ENCODE data around the gene PSME3. TPM values are rescaled to one million over a fixed set of nuclear protein-coding genes. Genes with fewer than 3 reads are reported as not detected.
"Not testable (repeated sequence)": the region's sequence is repeated elsewhere in the genome, so short reads cannot be mapped to it uniquely, and the experiment has no call there.

The PSME3 gene
- total RNA-seq, 8 experiments from 2014 or later, result 31.7 to 169 (median 69.6) TPM

DNA sequence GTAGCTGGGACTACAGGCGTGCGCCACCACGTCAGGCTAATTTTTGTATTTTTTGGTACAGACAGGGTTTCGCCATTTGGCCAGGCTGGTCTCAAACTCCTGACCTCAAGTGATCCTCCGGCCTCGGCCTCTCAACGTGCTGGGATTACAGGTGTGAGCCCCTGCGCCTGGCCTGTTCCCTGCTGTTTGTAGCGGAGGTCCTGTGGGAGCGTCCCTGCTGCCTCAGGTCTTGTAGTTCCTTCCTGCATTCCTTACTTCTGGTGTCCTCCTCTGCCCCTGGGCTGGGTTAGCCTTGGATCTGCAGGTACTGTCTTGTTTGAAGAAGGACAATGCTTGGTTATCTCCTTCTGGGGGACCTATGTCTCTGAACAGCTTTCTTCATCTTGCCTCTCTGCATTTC, 43.8 kb downstream of the PSME3 start:
- in situ Hi-C loops (cut with MboI; ENCODE audit: low pct_unique_long_range_greater_than_20kb in 2 of 9, low sequenced_read_pairs in 9 of 9, unreplicated experiment in 9 of 9), result no loop called here
- WGBS, 10 experiments, result 76 to 96% (median 88%) methylated on average over 3 to 6 of the region's 10 CpGs; no CpG with 5 or more reads in 3 of the 10 experiments
- H3K4me3 ChIP-seq, result no peak overlapping the region
- ATAC-seq (replicated peaks in 6 of 8), result no peak
- H3K27ac ChIP-seq, result no peak overlapping the region
- H3K4me1 ChIP-seq (replicated peaks in 1 of 2), result no peaks in the 10 kb centered on the region

DNA sequence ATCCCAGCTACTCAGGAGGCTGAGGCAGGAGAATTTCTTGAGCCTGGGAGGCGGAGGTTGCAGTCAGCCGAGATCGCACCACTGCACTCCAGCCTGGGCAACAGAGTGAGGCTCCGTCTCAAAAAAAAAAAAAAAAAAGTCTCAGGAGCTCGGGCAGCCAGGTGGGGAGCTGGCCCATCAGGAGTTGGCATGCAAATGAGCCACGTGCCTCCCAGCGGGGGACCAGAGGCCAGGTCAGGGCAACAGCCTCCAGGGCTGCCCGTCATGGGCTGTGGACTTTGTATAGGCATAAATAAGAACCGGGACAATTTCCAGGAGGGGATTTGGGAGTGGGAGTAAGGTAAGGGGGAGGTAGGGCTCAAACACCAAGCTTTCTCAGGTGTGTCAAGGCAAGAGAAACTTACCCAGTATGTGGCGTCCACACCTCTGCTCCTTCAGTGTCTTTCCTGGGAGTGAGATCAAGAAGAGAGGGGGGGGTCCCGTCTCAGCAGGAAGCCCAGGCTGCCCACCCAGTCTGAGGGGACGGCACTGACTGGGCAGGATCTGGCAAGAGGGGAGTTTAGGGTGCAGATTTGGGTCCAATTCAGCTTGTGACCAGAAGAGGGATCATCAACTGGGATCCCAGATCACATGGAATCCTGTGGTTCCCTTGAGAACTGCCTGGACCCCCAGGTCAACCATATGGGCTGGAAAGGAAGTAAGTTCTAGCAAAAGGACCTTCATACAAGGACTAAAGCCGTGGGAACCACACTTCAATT, 45.1 kb downstream of the PSME3 start:
- no peak overlapping the region for H3K4me3 ChIP-seq
- no peak for ATAC-seq (replicated peaks in 6 of 8)
- in situ Hi-C loops (cut with MboI; ENCODE audit: low pct_unique_long_range_greater_than_20kb in 2 of 9, low sequenced_read_pairs in 9 of 9, unreplicated experiment in 9 of 9), result no loop called here
- H3K4me1 ChIP-seq (replicated peaks in 1 of 2), result no peaks in the 10 kb centered on the region
- H3K27ac ChIP-seq, result no peak overlapping the region
- WGBS, 10 experiments, result 0 to 48% (median 13%) methylated on average over 1 to 5 of the region's 13 CpGs; no CpG with 5 or more reads in 5 of the 10 experiments

DNA sequence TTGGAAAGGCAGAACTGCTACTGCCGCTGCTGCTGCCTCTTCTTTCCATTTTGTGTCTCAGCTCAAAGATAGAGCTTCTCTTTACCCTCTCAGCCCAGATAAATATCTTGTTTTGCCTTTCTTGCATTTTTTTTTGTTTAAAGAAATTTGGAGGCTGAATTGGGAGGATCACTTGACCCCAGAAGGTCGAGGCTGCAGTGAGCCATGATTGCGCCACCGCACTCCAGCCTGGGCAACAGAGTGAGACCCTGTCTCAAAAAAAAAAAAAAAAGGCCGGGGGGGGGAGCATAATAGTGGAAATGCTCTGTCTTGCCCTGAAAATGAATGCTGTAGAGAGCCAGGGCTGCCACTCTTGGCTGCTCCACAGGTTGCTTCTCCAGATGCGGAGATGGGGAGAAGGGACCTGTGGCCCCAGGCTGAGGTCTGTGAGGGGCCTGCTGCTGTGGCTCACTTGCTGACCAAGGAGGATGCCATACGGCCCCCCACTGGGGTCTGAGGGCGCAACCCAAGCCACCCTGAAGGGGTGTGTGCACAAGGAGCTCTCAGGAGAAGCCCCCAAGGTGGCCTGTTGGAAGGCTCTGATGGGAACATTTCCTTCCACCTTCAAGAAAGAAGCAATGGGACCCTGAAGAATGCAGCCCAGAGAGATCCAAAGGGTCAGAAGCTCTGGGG, 45.9 kb downstream of the PSME3 start:
- no peak for ATAC-seq (replicated peaks in 6 of 8)
- Histone ChIP-seq H3K4me1 (replicated peaks in 1 of 2) (no peaks in the 10 kb centered on the region), H3K27ac (no peak overlapping the region), H3K4me3 (no peak overlapping the region)
- in situ Hi-C loops (cut with MboI; ENCODE audit: low pct_unique_long_range_greater_than_20kb in 2 of 9, low sequenced_read_pairs in 9 of 9, unreplicated experiment in 9 of 9), result no loop called here
- WGBS, 10 experiments, result 14 to 100% (median 88%) methylated on average over 1 to 6 of the region's 8 CpGs; no CpG with 5 or more reads in 1 of the 10 experiments

GRCh38 chr17:42879596-42879985, 46.4 kb downstream of the PSME3 start:
- Histone ChIP-seq H3K4me3 (no peak overlapping the region), H3K27ac (no peak overlapping the region), H3K4me1 (replicated peaks in 1 of 2) (no peaks in the 10 kb centered on the region)
- ATAC-seq (replicated peaks in 6 of 8), result no peak
- in situ Hi-C loops (cut with MboI; ENCODE audit: low pct_unique_long_range_greater_than_20kb in 2 of 9, low sequenced_read_pairs in 9 of 9, unreplicated experiment in 9 of 9), result no loop called here
- 0% methylated on average over 1 of the region's 6 CpGs; no CpG with 5 or more reads in 9 of the 10 experiments for WGBS, 10 experiments

DNA sequence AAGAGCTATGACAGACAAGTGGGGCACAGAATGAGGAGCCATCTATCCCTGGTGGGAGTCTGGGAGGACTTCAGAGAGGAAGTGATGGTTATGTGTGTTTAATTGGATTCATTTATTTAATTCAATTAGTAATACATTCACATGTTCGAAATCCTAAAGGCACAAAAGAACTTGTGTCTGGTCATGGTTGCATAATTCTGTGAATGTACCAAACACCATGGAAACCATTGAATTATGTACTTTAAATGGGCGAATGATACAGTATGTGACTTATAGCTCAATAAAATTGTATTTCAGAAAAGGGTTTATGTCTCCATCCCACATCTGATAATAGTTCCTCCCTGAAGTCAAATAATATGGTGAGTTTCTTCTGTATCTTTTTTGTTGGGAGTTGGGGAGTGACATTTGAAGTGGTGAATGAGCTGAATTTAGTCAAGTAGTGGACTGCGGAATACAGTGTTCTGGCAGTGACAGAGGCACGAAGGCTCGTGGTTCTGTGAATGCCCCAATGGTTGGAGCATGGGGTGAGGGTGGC, 47.6 kb downstream of the PSME3 start:
- in situ Hi-C loops (cut with MboI; ENCODE audit: low pct_unique_long_range_greater_than_20kb in 2 of 9, low sequenced_read_pairs in 9 of 9, unreplicated experiment in 9 of 9), result no loop called here
- H3K4me1 ChIP-seq (replicated peaks in 1 of 2), result no peaks in the 10 kb centered on the region
- no peak overlapping the region for H3K27ac ChIP-seq
- WGBS, 10 experiments, result 54 to 100% (median 80%) methylated on average over 1 to 4 of the region's 5 CpGs
- H3K4me3 ChIP-seq, result no peak overlapping the region
- no peak for ATAC-seq (replicated peaks in 6 of 8)

DNA sequence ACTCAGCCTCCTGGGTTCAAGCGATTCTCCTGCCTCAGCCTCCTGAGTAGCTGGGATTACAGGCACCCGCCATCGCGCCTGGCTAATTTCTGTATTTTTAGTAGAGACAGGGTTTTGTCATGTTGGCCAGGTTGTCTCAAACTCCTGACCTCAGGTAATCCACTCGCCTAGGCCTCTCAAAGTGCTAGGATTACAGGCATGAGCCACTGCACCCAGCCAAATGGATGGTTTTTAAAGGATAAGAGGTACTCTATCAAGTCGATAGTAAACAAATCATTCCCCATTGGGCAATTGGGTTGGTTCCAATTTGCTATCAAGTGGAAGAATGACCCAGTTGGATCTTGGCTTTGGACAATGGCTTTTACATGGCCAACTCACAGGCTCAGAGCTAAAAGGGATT, 48.5 kb downstream of the PSME3 start:
- 14 to 100% (median 77%) methylated on average over 1 to 5 of the region's 6 CpGs; no CpG with 5 or more reads in 3 of the 10 experiments for WGBS, 10 experiments
- H3K27ac ChIP-seq; ATAC-seq (replicated peaks in 6 of 8): not testable (repeated sequence)

GRCh38 chr17:42882166-42882565, 49.0 kb downstream of the PSME3 start:
- no peak overlapping the region for H3K27ac ChIP-seq

More for the DNA sequence above, 48.5 kb downstream of the PSME3 start:
- H3K4me1 ChIP-seq (replicated peaks in 1 of 2); H3K4me3 ChIP-seq; in situ Hi-C loops (cut with MboI; ENCODE audit: low pct_unique_long_range_greater_than_20kb in 2 of 9, low sequenced_read_pairs in 9 of 9, unreplicated experiment in 9 of 9): not testable (repeated sequence)

GRCh38 chr17:42883802-42884558, 50.8 kb downstream of the PSME3 start:
- 40 to 93% (median 76%) methylated on average over 2 to 7 of the region's 7 CpGs; no CpG with 5 or more reads in 1 of the 10 experiments for WGBS, 10 experiments
- in situ Hi-C loops (cut with MboI; ENCODE audit: low pct_unique_long_range_greater_than_20kb in 2 of 9, low sequenced_read_pairs in 9 of 9, unreplicated experiment in 9 of 9), result no loop called here
- H3K4me3 ChIP-seq, result no peak overlapping the region
- ATAC-seq (replicated peaks in 6 of 8), result no peak
- H3K4me1 ChIP-seq (replicated peaks in 1 of 2), result no peaks in the 10 kb centered on the region
- no peak overlapping the region for H3K27ac ChIP-seq

More at GRCh38 chr17:42882166-42882565, 49.0 kb downstream of the PSME3 start:
- 67 to 100% (median 92%) methylated on average over 1 to 7 of the region's 8 CpGs; no CpG with 5 or more reads in 3 of the 10 experiments for WGBS, 10 experiments
- in situ Hi-C loops (cut with MboI; ENCODE audit: low pct_unique_long_range_greater_than_20kb in 2 of 9, low sequenced_read_pairs in 9 of 9, unreplicated experiment in 9 of 9), result no loop called here
- Histone ChIP-seq H3K4me1 (replicated peaks in 1 of 2) (no peaks in the 10 kb centered on the region), H3K4me3 (no peak overlapping the region)
- ATAC-seq (replicated peaks in 6 of 8), result no peak

GRCh38 chr17:42885806-42886205, 52.6 kb downstream of the PSME3 start:
- H3K4me3 ChIP-seq; ATAC-seq (replicated peaks in 6 of 8); H3K4me1 ChIP-seq (replicated peaks in 1 of 2); in situ Hi-C loops (cut with MboI; ENCODE audit: low pct_unique_long_range_greater_than_20kb in 2 of 9, low sequenced_read_pairs in 9 of 9, unreplicated experiment in 9 of 9); H3K27ac ChIP-seq: not testable (repeated sequence)
- WGBS, 10 experiments, result 80 to 100% (median 95%) methylated on average over 1 to 3 of the region's 3 CpGs; no CpG with 5 or more reads in 3 of the 10 experiments

DNA sequence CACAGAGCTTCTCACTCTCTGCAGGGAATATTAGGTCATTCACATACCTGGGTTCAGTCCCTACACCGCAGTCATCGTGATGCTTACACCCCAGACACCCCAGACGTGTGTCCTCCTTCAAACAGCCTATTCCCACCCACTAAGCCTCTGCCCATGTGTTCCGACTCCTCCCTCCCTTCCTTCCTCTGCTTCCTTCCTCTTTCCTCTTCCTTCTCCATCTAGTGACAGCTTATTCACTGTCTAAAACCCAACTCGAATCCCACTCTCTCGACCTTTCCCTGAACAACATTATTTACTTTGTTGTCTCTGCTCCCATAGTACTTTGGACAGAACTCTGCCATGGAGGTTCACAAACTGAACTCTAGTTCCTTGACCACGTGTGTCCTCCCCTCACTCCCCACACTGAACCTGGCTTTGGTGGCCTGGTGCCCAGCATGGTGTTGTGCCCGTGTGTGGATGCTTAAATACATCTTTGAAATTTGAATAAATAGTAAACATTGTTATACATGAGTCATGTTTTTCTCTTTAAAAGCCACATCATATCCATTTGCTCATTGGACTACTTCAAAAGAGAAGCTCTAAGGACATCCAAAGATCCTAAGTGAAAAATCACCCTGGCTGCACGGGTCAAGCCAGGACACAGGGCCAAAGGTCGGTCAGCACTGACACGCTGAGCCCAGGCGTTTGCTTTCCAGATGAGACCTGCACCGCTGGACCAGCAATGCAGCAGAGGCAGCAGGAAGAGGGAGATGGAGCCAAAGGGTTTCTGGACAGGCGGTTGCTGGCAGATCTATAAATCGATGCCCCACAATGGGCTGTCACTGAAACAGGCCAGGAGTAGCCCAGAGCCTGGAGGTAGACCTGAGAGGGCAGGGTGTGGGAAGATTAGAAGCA, 53.3 kb downstream of the PSME3 start:
- no peak overlapping the region for H3K27ac ChIP-seq
- H3K4me1 ChIP-seq (replicated peaks in 1 of 2), result peaks cover 0 to 3% of the 10 kb centered on the region in 2 donors
- H3K4me3 ChIP-seq, result no peak overlapping the region
- ATAC-seq (replicated peaks in 6 of 8), result peak in 1 of 8 experiments; percentile 16
- in situ Hi-C loops (cut with MboI; ENCODE audit: low pct_unique_long_range_greater_than_20kb in 2 of 9, low sequenced_read_pairs in 9 of 9, unreplicated experiment in 9 of 9), result no loop called here
- WGBS, 10 experiments, result 38 to 78% (median 64%) methylated on average over 1 to 11 of the region's 15 CpGs

GRCh38 chr17:42889809-42890208, 56.6 kb downstream of the PSME3 start:
- Histone ChIP-seq H3K4me3 (no peak overlapping the region), H3K4me1 (replicated peaks in 1 of 2) (peaks cover 0 to 8% of the 10 kb centered on the region in 2 donors), H3K27ac (no peak overlapping the region)
- in situ Hi-C loops (cut with MboI; ENCODE audit: low pct_unique_long_range_greater_than_20kb in 2 of 9, low sequenced_read_pairs in 9 of 9, unreplicated experiment in 9 of 9), result no loop called here
- ATAC-seq (replicated peaks in 6 of 8), result no peak
- WGBS, 10 experiments, result 40 to 100% (median 80%) methylated on average over 1 of the region's 7 CpGs; no CpG with 5 or more reads in 5 of the 10 experiments

DNA sequence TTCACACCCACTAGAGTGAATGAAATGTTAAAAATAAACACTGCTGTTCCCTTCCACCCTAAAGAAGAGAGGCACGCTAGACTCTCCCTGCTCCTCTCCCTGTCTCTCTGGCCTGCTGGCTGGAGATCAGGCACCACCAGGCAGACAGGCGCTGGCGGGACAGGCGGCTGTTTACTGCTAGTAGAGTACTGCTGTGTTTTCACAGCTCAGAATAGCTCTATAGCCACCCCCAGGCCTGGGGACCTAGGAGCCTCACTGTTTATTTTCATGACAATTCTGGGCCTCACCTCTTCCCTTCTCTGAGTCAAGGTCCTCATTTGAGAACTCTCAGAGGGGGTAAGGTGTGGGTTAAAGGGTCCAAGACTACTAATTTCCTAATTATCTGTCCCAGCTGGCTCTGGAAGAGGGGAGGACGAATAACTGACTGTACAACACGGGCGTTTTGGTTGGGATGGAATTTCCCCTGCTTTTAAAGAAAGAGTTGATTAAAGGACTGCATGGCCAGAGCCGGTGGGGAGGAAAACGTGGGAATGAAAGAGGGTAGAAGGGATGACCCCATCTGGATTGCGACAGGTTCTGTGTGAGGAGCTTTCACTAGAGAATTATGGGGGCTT, 58.4 kb downstream of the PSME3 start:
- H3K4me3 ChIP-seq, result no peak overlapping the region
- peak in 5 of 8 experiments; percentile 36 to 69 (median 59) for ATAC-seq (replicated peaks in 6 of 8)
- no peak overlapping the region for H3K27ac ChIP-seq
- in situ Hi-C loops (cut with MboI; ENCODE audit: low pct_unique_long_range_greater_than_20kb in 2 of 9, low sequenced_read_pairs in 9 of 9, unreplicated experiment in 9 of 9), result no loop called here
- 9 to 65% (median 33%) methylated on average over 1 to 9 of the region's 10 CpGs; no CpG with 5 or more reads in 1 of the 10 experiments for whole genome bisulfite sequencing, 10 experiments
- H3K4me1 ChIP-seq (replicated peaks in 1 of 2), result peaks cover 0 to 8% of the 10 kb centered on the region in 2 donors

Data from motor neuron (in vitro differentiated cells).